ENCODE measurements around the gene ACTN2.

- TF ChIP-seq, protein P1, sequence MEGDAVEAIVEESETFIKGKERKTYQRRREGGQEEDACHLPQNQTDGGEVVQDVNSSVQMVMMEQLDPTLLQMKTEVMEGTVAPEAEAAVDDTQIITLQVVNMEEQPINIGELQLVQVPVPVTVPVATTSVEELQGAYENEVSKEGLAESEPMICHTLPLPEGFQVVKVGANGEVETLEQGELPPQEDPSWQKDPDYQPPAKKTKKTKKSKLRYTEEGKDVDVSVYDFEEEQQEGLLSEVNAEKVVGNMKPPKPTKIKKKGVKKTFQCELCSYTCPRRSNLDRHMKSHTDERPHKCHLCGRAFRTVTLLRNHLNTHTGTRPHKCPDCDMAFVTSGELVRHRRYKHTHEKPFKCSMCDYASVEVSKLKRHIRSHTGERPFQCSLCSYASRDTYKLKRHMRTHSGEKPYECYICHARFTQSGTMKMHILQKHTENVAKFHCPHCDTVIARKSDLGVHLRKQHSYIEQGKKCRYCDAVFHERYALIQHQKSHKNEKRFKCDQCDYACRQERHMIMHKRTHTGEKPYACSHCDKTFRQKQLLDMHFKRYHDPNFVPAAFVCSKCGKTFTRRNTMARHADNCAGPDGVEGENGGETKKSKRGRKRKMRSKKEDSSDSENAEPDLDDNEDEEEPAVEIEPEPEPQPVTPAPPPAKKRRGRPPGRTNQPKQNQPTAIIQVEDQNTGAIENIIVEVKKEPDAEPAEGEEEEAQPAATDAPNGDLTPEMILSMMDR (IDR thresholded peaks at IDR 0.05), result no peak
- TF ChIP-seq POLR2AphosphoS5 (IDR thresholded peaks at IDR 0.05) (no peak), POLR2A (IDR thresholded peaks at IDR 0.05) (no peak)
These were observed 65.6 kb downstream of the ACTN2 start for GRCh38 chr1:236751935-236752334.
